Heart left ventricle (tissue), 16 donors: ENCODE results near the gene TTLL10. TPM values are rescaled to one million over a fixed set of nuclear protein-coding genes. Genes with fewer than 3 reads are reported as not detected.

Experiments
- ATAC-seq, 4 donors: fragments of 200-7000 bp; cut with Tn5 transposase; one replicate each; pipeline ENCODE4 v1.9.1; 2020 to 2022; ENCODE audit warnings: moderate library complexity in 4 of 4, mild to moderate bottlenecking in 3 of 4, moderate number of reproducible peaks in 1 of 4
- DNase-seq, 5 donors: peaks; one replicate each; pipeline ENCODE4 v3.0.0-alpha.2; 2020
- H3K27ac ChIP-seq, 12 donors: fragments of 200-600 bp; sonication (generic) in 4 of 12; one replicate each; pipeline versions ENCODE4 v1.5.0 to v1.8.0; 2016 to 2022; ENCODE audit warnings: mild to moderate bottlenecking in 2 of 12
- H3K27me3 ChIP-seq, 9 donors: fragments of 200-600 bp; sonication (generic) in 2 of 9; one replicate each; pipeline versions ENCODE4 v1.5.1 to v1.8.0; 2016 to 2022; ENCODE audit warnings: mild to moderate bottlenecking in 3 of 9
- H3K36me3 ChIP-seq, 9 donors: fragments of 200-600 bp; sonication (generic) in 2 of 9; one replicate each; pipeline versions ENCODE4 v1.5.0 to v1.8.0; 2018 to 2022; ENCODE audit warnings: mild to moderate bottlenecking in 2 of 9
- H3K4me1 ChIP-seq, 12 donors: fragments of 200-600 bp; sonication (generic) in 4 of 12; one replicate each; pipeline versions ENCODE4 v1.5.0 to v1.8.0; 2016 to 2022; ENCODE audit warnings: mild to moderate bottlenecking in 3 of 12
- H3K4me3 ChIP-seq, 12 donors: fragments of 200-600 bp; sonication (generic) in 4 of 12; one replicate each; pipeline versions ENCODE4 v1.5.0 to v1.8.0; 2017 to 2022; ENCODE audit warnings: mild to moderate bottlenecking in 9 of 12, moderate library complexity in 4 of 12
- H3K9me3 ChIP-seq, 12 donors: fragments of 200-600 bp; sonication (generic) in 4 of 12; one replicate each; pipeline versions ENCODE4 v1.5.0 to v1.8.0; 2016 to 2022; ENCODE audit warnings: mild to moderate bottlenecking in 1 of 12
- POLR2A ChIP-seq, 2 donors: fragments of 450-650 bp; IDR thresholded peaks; one replicate each; pipeline ENCODE4 v1.6.1; 2017; ENCODE audit warnings: antibody characterized with exemption in 2 of 2, mild to moderate bottlenecking in 2 of 2, moderate library complexity in 2 of 2
- WGBS, 4 donors: extraction: QIAGEN DNeasy Blood & Tissue Kit in 2 of 4; methylation state at CpG; one replicate each; pipeline versions ENCODE4 v1.1.5 to v1.1.7; 2013 to 2018; 5-methylcytosine and 5-hydroxymethylcytosine counted together
- intact Hi-C, 10 donors: fragments of 100-400 bp; cut with DNase I; formaldehyde crosslinking; loops; one replicate each; pipeline versions ENCODE4 v1.11.1 to v1.14.2; 2022
- polyA plus RNA-seq, 2 donors: library from polyadenylated mRNA; stranded (reverse); fragments of 200-250 nt; gene quantifications; one replicate each; pipeline ENCODE4 v1.2.3, GENCODE V29; 2013
- total RNA-seq, 9 donors: library from RNA; depleted of rRNA in 2 of 9; stranded (reverse); fragments of >200 nt in 2 of 9; fragmentation: NEBNext Ultra II Directional in 3 of 9; extraction: Animal tissue kit (Norgen Biotek cat#: 25700) in 3 of 9; gene quantifications; one replicate each; pipeline versions ENCODE4 v1.1.0 to v1.2.4, GENCODE V29; 2016 to 2023
- TF ChIP-seq, protein P1 (sequence below), 12 donors: fragments of 200-600 bp; sonication (generic) in 4 of 12; IDR thresholded peaks; one replicate each; pipeline versions ENCODE4 v1.5.0 to v1.8.0; 2018 to 2022; ENCODE audit warnings: antibody characterized with exemption in 12 of 12, mild to moderate bottlenecking in 5 of 12
- donor health status: ischemic (EF 13 %, LVEDD 7.1; RV severe dilation, severe dysfunction).
- donor health status: healthy with polysubstance abuse.
- donor health status: DM: no; HTN: yes; CAD: no.
- donor health status: DM: no; HTN: no; CAD: no.
- donor health status: ischemic (EF 25% LVEDD 6.9; RV normal size, moderate dysfunction).
- donor health status: ischemic (EF 25% LVEDD 5.7; RV mildly dilated, moderate dysfunction).
- donor health status: healthy.
- donor health status: DM: yes; HTN: yes; CAD: no.
- donor health status: ischemic (EF 35%, LVEDD 5.7; RV mildly dilated, moderate dysfunction).
- donor health status: nonischemic (EF 11% LVEDD 7.7; RV severe dilation, severe dysfunction).
- donor health status: DM: yes; HTN: yes; CAD: no.
- donor health status: PGD.
- donor health status: ischemic (EF 29% LVEDD 5.4; RV normal size, mild dysfunction).
- donor health status: nonischemic (EF 23%, LVEDD 6.1; RV moderate dilation, normal function).

The TTLL10 gene
- total and polyA plus RNA-seq, 11 donors: 0.03 to 0.53 (median 0.21) TPM; not detected in 4

DNA sequence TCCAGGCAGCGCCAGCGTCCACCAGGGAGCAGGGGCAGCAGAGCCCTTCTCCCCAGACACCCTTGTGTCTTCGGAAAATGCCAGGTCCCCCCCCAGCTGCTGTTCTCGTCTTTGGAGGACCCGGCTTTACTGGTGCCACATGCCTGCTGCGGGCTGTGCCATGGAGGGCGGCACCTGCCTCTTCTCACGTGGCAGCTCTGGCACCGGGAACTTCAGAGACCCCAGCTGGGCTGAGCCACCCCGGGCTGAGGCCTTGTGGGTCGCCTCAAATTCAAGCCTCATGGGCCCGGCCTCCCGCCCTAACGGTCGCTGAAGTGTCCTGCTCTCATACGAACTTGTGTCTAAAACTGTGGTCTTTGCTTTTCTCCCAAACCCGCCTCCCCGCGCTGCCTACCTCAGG is 30.8 kb upstream of the TTLL10 start:
- no peaks in the 10 kb centered on the region for H3K36me3 ChIP-seq
- TF ChIP-seq, protein P1, sequence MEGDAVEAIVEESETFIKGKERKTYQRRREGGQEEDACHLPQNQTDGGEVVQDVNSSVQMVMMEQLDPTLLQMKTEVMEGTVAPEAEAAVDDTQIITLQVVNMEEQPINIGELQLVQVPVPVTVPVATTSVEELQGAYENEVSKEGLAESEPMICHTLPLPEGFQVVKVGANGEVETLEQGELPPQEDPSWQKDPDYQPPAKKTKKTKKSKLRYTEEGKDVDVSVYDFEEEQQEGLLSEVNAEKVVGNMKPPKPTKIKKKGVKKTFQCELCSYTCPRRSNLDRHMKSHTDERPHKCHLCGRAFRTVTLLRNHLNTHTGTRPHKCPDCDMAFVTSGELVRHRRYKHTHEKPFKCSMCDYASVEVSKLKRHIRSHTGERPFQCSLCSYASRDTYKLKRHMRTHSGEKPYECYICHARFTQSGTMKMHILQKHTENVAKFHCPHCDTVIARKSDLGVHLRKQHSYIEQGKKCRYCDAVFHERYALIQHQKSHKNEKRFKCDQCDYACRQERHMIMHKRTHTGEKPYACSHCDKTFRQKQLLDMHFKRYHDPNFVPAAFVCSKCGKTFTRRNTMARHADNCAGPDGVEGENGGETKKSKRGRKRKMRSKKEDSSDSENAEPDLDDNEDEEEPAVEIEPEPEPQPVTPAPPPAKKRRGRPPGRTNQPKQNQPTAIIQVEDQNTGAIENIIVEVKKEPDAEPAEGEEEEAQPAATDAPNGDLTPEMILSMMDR (IDR thresholded peaks at IDR 0.05): no peak
- no peak for TF ChIP-seq POLR2A (IDR thresholded peaks at IDR 0.05)
- 73 to 78% (median 75%) methylated on average over 16 to 19 of the region's 19 CpGs for WGBS, 4 donors
- ATAC-seq (no peak), DNase-seq (no peak)
- peaks cover 0 to 6% (median 0%) of the 10 kb centered on the region in 12 donors for H3K4me1 ChIP-seq
- intact Hi-C loops: no loop called here
- peaks cover 2 to 27% (median 12%) of the 10 kb centered on the region in 9 donors for H3K27me3 ChIP-seq
- H3K9me3 ChIP-seq: no peaks in the 10 kb centered on the region
- no peak overlapping the region for H3K4me3 ChIP-seq
- H3K27ac ChIP-seq: no peak overlapping the region

DNA sequence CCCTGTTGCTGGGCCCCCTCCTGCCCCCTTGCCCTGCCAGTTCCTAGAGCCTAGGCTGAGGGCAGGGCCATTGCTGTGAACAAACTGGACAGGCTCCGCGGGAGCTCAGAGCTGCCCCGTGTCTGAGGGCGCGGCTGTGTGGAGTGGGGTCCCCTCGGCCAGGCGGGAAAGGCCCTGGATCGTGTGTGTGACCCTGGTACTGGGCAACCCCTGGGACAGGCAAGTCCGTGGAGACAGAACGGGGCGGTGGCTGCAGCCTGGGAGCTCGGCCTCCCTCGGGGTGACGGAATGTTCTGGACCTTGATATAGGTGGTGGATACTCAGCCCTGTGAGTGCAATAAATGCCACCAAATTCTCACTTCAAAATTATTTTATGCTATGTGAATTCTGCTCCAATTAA is 30.0 kb upstream of the TTLL10 start:
- Histone ChIP-seq H3K9me3 (no peaks in the 10 kb centered on the region), H3K27ac (no peak overlapping the region), H3K4me3 (no peak overlapping the region), H3K36me3 (no peaks in the 10 kb centered on the region), H3K4me1 (peaks cover 0 to 6% (median 0%) of the 10 kb centered on the region in 12 donors), H3K27me3 (peaks cover 0 to 22% (median 11%) of the 10 kb centered on the region in 9 donors)
- TF ChIP-seq, protein P1 (IDR thresholded peaks at IDR 0.05): no peak
- TF ChIP-seq POLR2A (IDR thresholded peaks at IDR 0.05): no peak
- intact Hi-C loops: no loop called here
- ATAC-seq: no peak
- 82 to 89% (median 85%) methylated on average over 14 of the region's 14 CpGs for WGBS, 4 donors
- no peak for DNase-seq

DNA sequence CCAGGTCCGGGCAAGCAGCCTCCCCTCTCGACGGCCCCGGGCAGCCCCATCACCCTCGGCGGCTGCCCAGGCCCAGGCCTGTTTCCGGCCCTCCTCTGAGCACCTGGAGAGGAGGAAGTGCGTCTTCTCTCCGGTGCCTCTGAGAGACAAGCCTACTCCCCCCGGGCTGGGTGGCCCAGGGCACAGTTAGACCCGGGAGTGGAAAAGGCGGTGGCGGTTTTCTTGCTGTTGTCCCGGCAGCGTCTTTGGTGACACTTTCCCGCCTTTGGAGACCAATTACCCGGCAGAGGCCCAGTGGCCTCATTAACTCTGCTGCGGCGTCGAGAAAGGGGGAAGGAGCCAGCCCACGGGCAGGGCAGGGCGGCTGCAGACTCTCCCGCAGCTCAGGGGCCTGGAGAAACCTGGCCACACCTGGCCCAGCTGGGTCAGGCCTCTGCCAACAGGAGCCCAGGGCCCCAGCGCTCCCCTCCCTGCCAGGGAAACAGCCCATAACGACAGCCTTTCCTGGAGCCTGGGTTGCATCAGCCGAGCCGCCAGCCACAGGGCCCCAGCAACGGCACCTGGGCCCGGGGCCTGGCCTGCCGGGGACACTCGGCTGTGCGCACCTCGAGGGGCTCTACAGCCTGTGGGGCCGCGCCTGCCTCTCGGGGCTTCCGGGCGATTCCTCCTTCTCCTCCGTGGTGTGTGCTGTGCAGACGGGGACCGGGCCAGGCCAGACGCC is 29.4 kb upstream of the TTLL10 start:
- intact Hi-C loops: no loop called here
- H3K9me3 ChIP-seq: no peaks in the 10 kb centered on the region
- H3K4me1 ChIP-seq: peaks cover 0 to 6% (median 0%) of the 10 kb centered on the region in 12 donors
- WGBS, 4 donors: 58 to 77% (median 66%) methylated on average over 31 to 42 of the region's 42 CpGs
- H3K27ac ChIP-seq: peak overlapping the region in 1 of 12 donors; percentile 62
- DNase-seq (no peak), ATAC-seq (no peak)
- H3K4me3 ChIP-seq: no peak overlapping the region
- TF ChIP-seq POLR2A (IDR thresholded peaks at IDR 0.05): no peak
- TF ChIP-seq, protein P1 (IDR thresholded peaks at IDR 0.05): no peak
- H3K27me3 ChIP-seq: peaks cover 0 to 19% (median 11%) of the 10 kb centered on the region in 9 donors
- H3K36me3 ChIP-seq: no peaks in the 10 kb centered on the region

DNA sequence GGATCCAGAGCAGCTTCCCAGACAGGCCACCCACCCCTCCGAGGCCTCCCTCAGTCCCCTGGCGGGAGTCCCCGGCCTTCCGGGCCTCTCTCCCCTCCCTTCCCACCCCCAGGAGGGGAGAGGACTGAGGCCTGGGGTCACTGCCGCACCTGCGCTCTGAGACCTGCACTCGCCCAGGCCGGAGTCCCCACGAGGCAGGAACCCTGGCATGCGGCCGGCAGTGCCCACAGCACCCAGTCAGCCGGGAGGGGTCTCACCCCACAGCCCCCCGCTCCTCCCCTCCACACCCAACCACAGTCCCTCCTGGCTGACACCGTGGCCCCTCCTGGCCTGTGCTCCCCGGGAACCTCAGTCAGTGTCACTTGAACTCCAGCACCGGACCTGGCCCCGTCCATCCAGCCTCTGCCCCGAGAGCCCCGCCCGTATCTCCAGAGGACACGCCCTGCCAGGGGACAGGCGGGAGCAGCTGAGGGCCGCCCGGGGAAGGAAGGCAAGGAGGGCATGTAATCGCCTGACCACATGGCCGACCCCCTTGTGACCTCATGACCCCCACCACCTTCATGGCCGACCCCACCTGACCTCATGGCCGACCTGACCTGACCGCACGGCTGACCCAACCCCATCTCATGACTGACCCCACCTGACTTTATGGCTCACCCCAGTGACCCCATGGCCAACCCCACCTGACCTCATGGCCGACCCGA is 28.7 kb upstream of the TTLL10 start:
- Histone ChIP-seq H3K27me3 (peaks cover 0 to 19% (median 11%) of the 10 kb centered on the region in 9 donors), H3K36me3 (no peaks in the 10 kb centered on the region), H3K9me3 (no peaks in the 10 kb centered on the region), H3K4me3 (no peak overlapping the region), H3K27ac (no peak overlapping the region), H3K4me1 (peaks cover 0 to 6% (median 0%) of the 10 kb centered on the region in 12 donors)
- WGBS, 4 donors: 79 to 89% (median 81%) methylated on average over 17 to 32 of the region's 32 CpGs
- no peak for ATAC-seq
- intact Hi-C loops: no loop called here
- TF ChIP-seq POLR2A (IDR thresholded peaks at IDR 0.05): no peak
- TF ChIP-seq, protein P1 (IDR thresholded peaks at IDR 0.05): no peak
- DNase-seq: no peak
